Panc1 (cell line): ENCODE results near the gene ZNF580. TPM values are rescaled to one million over a fixed set of nuclear protein-coding genes. Genes with fewer than 3 reads are reported as not detected.

Source experiments
- ATAC-seq: fragments of 200-7000 bp; cut with Tn5 transposase; 2 replicates; pipeline ENCODE4 v1.9.1; 2020; ENCODE audit warnings: mild to moderate bottlenecking, moderate library complexity
- BruUV-seq: library from RNA; stranded (reverse); fragments of 400-500 nt; replicated peaks from 2 replicates; lab custom pipeline; 2021; lab: Mats Ljungman, UMichigan
- CTCF ChIA-PET: fragments of 300-600 bp; sonication (Branson Sonifier 250); formaldehyde crosslinking; loops from one replicate; lab custom pipeline; 2022; ENCODE audit warnings: antibody characterized with exemption; lab: Charles Lee
- POLR2A ChIA-PET: fragments of 300-600 bp; sonication (Branson Sonifier 250); formaldehyde crosslinking; loops from one replicate; lab custom pipeline; 2022; ENCODE audit warnings: antibody characterized with exemption; lab: Charles Lee
- DNase-seq: peaks from one replicate; pipeline ENCODE4 v3.0.0-alpha.2; 2010; ENCODE audit warnings: low read depth, low spot score
- H3K27ac ChIP-seq: 2 replicates; pipeline ENCODE4 v1.5.1; 2011; ENCODE audit warnings: mild to moderate bottlenecking, low read length, inconsistent platforms
- H3K27me3 ChIP-seq: fragments of 200-500 bp; sonication (Bioruptor generic); 2 replicates; pipeline ENCODE4 v1.6.0; 2014; ENCODE audit warnings: low read length, inconsistent platforms; ENCODE audit not compliant: control insufficient read depth, insufficient read depth
- H3K36me3 ChIP-seq: fragments of 200-500 bp; sonication (Bioruptor generic); 2 replicates; pipeline ENCODE4 v1.5.1; 2014; ENCODE audit warnings: inconsistent platforms, mild to moderate bottlenecking, low read length, moderate library complexity; ENCODE audit not compliant: control insufficient read depth, insufficient read depth
- H3K4me1 ChIP-seq: 2 replicates; pipeline ENCODE4 v1.5.1; 2011; ENCODE audit warnings: inconsistent platforms, mild to moderate bottlenecking, low read length, moderate library complexity; ENCODE audit not compliant: control insufficient read depth, insufficient read depth
- H3K4me3 ChIP-seq, 2 experiments: 2 replicates each; pipeline ENCODE4 v1.5.1; 2011 to 2012; ENCODE audit warnings: low read depth in 2 of 2, low read length in 2 of 2, mild to moderate bottlenecking in 2 of 2, inconsistent platforms in 1 of 2, moderate library complexity in 1 of 2
- H3K9me3 ChIP-seq: fragments of 200-500 bp; sonication (Bioruptor generic); 2 replicates; pipeline ENCODE4 v1.5.1; 2014; ENCODE audit warnings: low read depth, mild to moderate bottlenecking, inconsistent platforms, low read length, moderate library complexity; ENCODE audit not compliant: control insufficient read depth, insufficient read depth
- POLR2AphosphoS5 ChIP-seq: IDR thresholded peaks from 2 replicates; pipeline ENCODE4 v1.6.1; 2012; ENCODE audit warnings: mild to moderate bottlenecking, low read depth, low read length, moderate library complexity
- SIN3A ChIP-seq: IDR thresholded peaks from 2 replicates; pipeline ENCODE4 v1.6.1; 2012; ENCODE audit warnings: low read depth, mild to moderate bottlenecking, low read length, moderate library complexity, borderline replicate concordance; ENCODE audit not compliant: insufficient read depth
- TCF7L2 ChIP-seq: IDR thresholded peaks from 2 replicates; pipeline ENCODE4 v1.6.1; 2011; ENCODE audit warnings: mild to moderate bottlenecking, low read depth, low read length, inconsistent platforms
- in situ Hi-C: cut with HindIII; loops from 2 replicates; pipeline ENCODE4 v1.10.0; 2016; ENCODE audit warnings: low sequenced_read_pairs, low pct_unique_long_range_greater_than_20kb
- intact Hi-C: fragments of 100-400 bp; cut with micrococcal nuclease; formaldehyde crosslinking; loops from one replicate; pipeline ENCODE4 v1.10.0; 2022; ENCODE audit not compliant: unreplicated experiment
- total RNA-seq: library from RNA; stranded (reverse); gene quantifications from one replicate; pipeline ENCODE4 v1.2.1, GENCODE V29; 2021; ENCODE audit not compliant: unreplicated experiment
- TF ChIP-seq, protein P1 (sequence below): fragments of 450-650 bp; IDR thresholded peaks from 2 replicates; pipeline ENCODE4 v1.5.1; 2017; ENCODE audit warnings: mild to moderate bottlenecking
- TF ChIP-seq, protein P2 (sequence below), 2 experiments: IDR thresholded peaks; 2 replicates each; pipeline ENCODE4 v1.6.1; 2011 to 2012; ENCODE audit warnings: low read depth in 2 of 2, control low read depth in 1 of 2, low read length in 1 of 2, mild to moderate bottlenecking in 1 of 2, moderate library complexity in 1 of 2; ENCODE audit not compliant: insufficient read depth in 1 of 2

Gene ZNF580
- total RNA-seq, 1 experiment from 2014 or later = 58.0 TPM

- Histone ChIP-seq H3K4me3 (peak overlapping the region; percentile 74 to 88), H3K9me3 (no peaks in the 10 kb centered on the region), H3K27ac (peak overlapping the region; percentile 93), H3K4me1 (peaks cover 13% of the 10 kb centered on the region), H3K36me3 (no peaks in the 10 kb centered on the region), H3K27me3 (no peaks in the 10 kb centered on the region)
- intact Hi-C loops (loop anchor here (2.0 kb wide), 1 partner anchor 90 kb away; no protein-coding TSS in a partner anchor), in situ Hi-C loops (no loop called here)
- TF ChIP-seq SIN3A (no peak), TCF7L2 (no peak), POLR2AphosphoS5 (no peak)
- TF ChIP-seq, protein P1, sequence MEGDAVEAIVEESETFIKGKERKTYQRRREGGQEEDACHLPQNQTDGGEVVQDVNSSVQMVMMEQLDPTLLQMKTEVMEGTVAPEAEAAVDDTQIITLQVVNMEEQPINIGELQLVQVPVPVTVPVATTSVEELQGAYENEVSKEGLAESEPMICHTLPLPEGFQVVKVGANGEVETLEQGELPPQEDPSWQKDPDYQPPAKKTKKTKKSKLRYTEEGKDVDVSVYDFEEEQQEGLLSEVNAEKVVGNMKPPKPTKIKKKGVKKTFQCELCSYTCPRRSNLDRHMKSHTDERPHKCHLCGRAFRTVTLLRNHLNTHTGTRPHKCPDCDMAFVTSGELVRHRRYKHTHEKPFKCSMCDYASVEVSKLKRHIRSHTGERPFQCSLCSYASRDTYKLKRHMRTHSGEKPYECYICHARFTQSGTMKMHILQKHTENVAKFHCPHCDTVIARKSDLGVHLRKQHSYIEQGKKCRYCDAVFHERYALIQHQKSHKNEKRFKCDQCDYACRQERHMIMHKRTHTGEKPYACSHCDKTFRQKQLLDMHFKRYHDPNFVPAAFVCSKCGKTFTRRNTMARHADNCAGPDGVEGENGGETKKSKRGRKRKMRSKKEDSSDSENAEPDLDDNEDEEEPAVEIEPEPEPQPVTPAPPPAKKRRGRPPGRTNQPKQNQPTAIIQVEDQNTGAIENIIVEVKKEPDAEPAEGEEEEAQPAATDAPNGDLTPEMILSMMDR = no peak; the same call in 1 of the 2 replicates
- TF ChIP-seq, protein P2, sequence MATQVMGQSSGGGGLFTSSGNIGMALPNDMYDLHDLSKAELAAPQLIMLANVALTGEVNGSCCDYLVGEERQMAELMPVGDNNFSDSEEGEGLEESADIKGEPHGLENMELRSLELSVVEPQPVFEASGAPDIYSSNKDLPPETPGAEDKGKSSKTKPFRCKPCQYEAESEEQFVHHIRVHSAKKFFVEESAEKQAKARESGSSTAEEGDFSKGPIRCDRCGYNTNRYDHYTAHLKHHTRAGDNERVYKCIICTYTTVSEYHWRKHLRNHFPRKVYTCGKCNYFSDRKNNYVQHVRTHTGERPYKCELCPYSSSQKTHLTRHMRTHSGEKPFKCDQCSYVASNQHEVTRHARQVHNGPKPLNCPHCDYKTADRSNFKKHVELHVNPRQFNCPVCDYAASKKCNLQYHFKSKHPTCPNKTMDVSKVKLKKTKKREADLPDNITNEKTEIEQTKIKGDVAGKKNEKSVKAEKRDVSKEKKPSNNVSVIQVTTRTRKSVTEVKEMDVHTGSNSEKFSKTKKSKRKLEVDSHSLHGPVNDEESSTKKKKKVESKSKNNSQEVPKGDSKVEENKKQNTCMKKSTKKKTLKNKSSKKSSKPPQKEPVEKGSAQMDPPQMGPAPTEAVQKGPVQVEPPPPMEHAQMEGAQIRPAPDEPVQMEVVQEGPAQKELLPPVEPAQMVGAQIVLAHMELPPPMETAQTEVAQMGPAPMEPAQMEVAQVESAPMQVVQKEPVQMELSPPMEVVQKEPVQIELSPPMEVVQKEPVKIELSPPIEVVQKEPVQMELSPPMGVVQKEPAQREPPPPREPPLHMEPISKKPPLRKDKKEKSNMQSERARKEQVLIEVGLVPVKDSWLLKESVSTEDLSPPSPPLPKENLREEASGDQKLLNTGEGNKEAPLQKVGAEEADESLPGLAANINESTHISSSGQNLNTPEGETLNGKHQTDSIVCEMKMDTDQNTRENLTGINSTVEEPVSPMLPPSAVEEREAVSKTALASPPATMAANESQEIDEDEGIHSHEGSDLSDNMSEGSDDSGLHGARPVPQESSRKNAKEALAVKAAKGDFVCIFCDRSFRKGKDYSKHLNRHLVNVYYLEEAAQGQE (IDR thresholded peaks at IDR 0.05; ENCODE audit: insufficient read depth in 1 of 2, low read depth in 2 of 2, low read length in 1 of 2) = no peak
- ChIA-PET CTCF (interaction anchor here (0.5 to 1.6 kb wide), 5 partner anchors 19 to 89 kb away, joined by 3 to 10 read pairs (median 6); no protein-coding TSS in a partner anchor), POLR2A (interaction anchor here (0.6 kb wide), 1 partner anchor 28 kb away, joined by 4 read pairs; no protein-coding TSS in a partner anchor)
- ATAC-seq (no peak), DNase-seq (no peak)
- no TSS peak for BruUV-seq
Observed at GRCh38 chr19:55606471-55606787, 34.4 kb upstream of the ZNF580 start.

- no peaks in the 10 kb centered on the region for H3K27me3 ChIP-seq
- H3K36me3 ChIP-seq = no peaks in the 10 kb centered on the region
- peak overlapping the region; percentile 93 for H3K27ac ChIP-seq
- H3K4me1 ChIP-seq = peaks cover 11% of the 10 kb centered on the region
- ChIA-PET POLR2A (no interaction called here), CTCF (interaction anchor here (0.9 to 1.6 kb wide), 4 partner anchors 18 to 90 kb away, joined by 3 to 10 read pairs (median 6); no protein-coding TSS in a partner anchor)
- intact Hi-C loops (loop anchor here (2.0 kb wide), 1 partner anchor 90 kb away; no protein-coding TSS in a partner anchor), in situ Hi-C loops (no loop called here)
- TF ChIP-seq POLR2AphosphoS5 (no peak), TCF7L2 (no peak), SIN3A (no peak)
- TF ChIP-seq, protein P1 = no peak
- TF ChIP-seq, protein P2 (IDR thresholded peaks at IDR 0.05; ENCODE audit: insufficient read depth in 1 of 2, low read depth in 2 of 2, low read length in 1 of 2) = no peak
- H3K9me3 ChIP-seq = no peaks in the 10 kb centered on the region
- BruUV-seq = no TSS peak
- no peak for DNase-seq
- no peak for ATAC-seq
- peak overlapping the region; percentile 74 to 88 for H3K4me3 ChIP-seq
Observed at GRCh38 chr19:55606817-55607216, 34.0 kb upstream of the ZNF580 start.
